ENCODE results near the gene INAVA.

DNA sequence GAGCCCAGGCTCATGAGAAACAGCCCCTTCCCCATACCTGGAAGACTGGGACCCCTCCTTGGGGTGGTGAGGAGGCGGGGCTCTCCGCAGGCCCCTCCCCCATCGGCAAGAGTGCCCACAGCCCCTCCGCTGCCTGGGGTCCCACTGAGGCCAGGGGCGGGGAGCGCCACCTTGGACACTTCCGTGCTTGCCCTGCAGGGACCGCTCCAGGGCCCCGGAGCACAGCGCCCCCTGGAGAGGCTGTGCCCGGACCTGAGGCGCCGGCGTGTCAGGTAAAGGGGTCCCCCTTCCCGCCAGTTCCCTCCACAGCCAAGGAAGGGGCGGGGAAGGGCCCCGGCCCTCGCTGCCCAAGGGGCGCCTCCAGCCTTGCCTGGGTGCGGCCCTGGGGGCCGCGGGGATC lies 21.5 kb downstream of the INAVA start:
- TF ChIP-seq EZH2 (IDR thresholded peaks at IDR 0.05) (no peak), POLR2AphosphoS5 (IDR thresholded peaks at IDR 0.05; ENCODE audit: borderline replicate concordance, low read depth, low read length) (no peak)

Measured in SK-N-MC (cell line).